NAMALWA (cell line): ENCODE results near the gene MAP3K9.

Experiments
- DNase-seq: peaks from one replicate; pipeline ENCODE4 v3.0.0-alpha.2; 2015; ENCODE audit warnings: low spot score

Gene MAP3K9

GRCh38 chr14:70821584-70822529 is 12.5 kb upstream of the MAP3K9 start:
- no peak for DNase-seq

- no peak for DNase-seq
Measured at GRCh38 chr14:70816525-70816924, 7.2 kb upstream of the MAP3K9 start.

- peak; percentile 27 for DNase-seq
Measured at GRCh38 chr14:70814466-70814865, 5.2 kb upstream of the MAP3K9 start.

GRCh38 chr14:70812124-70812818 is 3.0 kb upstream of the MAP3K9 start:
- no peak for DNase-seq

- DNase-seq: no peak
Measured at GRCh38 chr14:70811578-70811977, 2.3 kb upstream of the MAP3K9 start.

- DNase-seq: no peak
Measured at GRCh38 chr14:70811050-70811449, 1.7 kb upstream of the MAP3K9 start.

- no peak for DNase-seq
Measured at GRCh38 chr14:70810621-70811020, 1.3 kb upstream of the MAP3K9 start.

GRCh38 chr14:70808416-70809224 is 693 bp downstream of the MAP3K9 start:
- DNase-seq: no peak

- peak; percentile 69 for DNase-seq
Measured at GRCh38 chr14:70807898-70808415, 1.4 kb downstream of the MAP3K9 start.

GRCh38 chr14:70804556-70805162 is 4.7 kb downstream of the MAP3K9 start:
- no peak for DNase-seq

GRCh38 chr14:70803321-70804310 is 5.7 kb downstream of the MAP3K9 start:
- DNase-seq: no peak

GRCh38 chr14:70802379-70802778 is 6.9 kb downstream of the MAP3K9 start:
- no peak for DNase-seq

GRCh38 chr14:70801836-70802235 is 7.5 kb downstream of the MAP3K9 start:
- no peak for DNase-seq

- no peak for DNase-seq
Measured at GRCh38 chr14:70796551-70796950, 12.8 kb downstream of the MAP3K9 start.

- DNase-seq: no peak
Measured at GRCh38 chr14:70794294-70794693, 15.0 kb downstream of the MAP3K9 start.

GRCh38 chr14:70793637-70794036 is 15.7 kb downstream of the MAP3K9 start:
- DNase-seq: no peak

GRCh38 chr14:70792939-70793338 is 16.4 kb downstream of the MAP3K9 start:
- no peak for DNase-seq

- DNase-seq: no peak
Measured at GRCh38 chr14:70791971-70792370, 17.3 kb downstream of the MAP3K9 start.

- DNase-seq: no peak
Measured at GRCh38 chr14:70789961-70790360, 19.4 kb downstream of the MAP3K9 start.

- DNase-seq: no peak
Measured at GRCh38 chr14:70789361-70789760, 20.0 kb downstream of the MAP3K9 start.
